NOMO-1 treated with dmso at 0.1 percent for 144 hours (cell line): ENCODE measurements around the gene LURAP1L.

Source experiments
- DNase-seq: peaks from one replicate; lab custom pipeline; 2025; ENCODE audit not compliant: unreplicated experiment; lab: John Stamatoyannopoulos, UW

LURAP1L gene, protein sequence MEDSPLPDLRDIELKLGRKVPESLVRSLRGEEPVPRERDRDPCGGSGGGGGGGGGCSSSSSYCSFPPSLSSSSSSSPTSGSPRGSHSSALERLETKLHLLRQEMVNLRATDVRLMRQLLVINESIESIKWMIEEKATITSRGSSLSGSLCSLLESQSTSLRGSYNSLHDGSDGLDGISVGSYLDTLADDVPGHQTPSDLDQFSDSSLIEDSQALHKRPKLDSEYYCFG

GRCh38 chr9:12774861-12775678 is at the start of gene LURAP1L:
Gene LURAP1L (plus strand): TSS chr9:12775020. CDS start chr9:12775716, 696 bp downstream.
- DNase-seq: no peak

DNA sequence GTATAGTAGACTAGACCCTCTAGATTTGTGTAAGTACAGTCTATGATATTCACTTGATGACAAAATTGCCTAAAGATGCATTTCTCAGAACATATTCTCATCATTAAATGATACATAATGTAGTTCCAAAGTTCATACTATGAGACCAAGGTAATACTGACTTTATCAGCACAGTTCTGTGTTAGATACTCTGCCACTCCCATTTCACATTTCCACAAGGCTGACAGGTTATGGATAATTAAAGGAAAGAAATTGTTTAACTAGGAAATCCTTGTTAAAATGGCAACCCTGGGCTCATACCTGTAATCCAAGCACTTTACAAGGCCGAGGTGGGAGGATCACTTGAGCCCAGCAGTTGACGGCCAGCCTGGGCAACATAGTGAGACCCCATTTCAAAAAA is 48.0 kb upstream of the LURAP1L start:
- DNase-seq: no peak

- no peak for DNase-seq
Measured at GRCh38 chr9:12730198-12730597, 44.6 kb upstream of the LURAP1L start.

GRCh38 chr9:12730927-12731326 is 43.9 kb upstream of the LURAP1L start:
- DNase-seq: no peak

DNA sequence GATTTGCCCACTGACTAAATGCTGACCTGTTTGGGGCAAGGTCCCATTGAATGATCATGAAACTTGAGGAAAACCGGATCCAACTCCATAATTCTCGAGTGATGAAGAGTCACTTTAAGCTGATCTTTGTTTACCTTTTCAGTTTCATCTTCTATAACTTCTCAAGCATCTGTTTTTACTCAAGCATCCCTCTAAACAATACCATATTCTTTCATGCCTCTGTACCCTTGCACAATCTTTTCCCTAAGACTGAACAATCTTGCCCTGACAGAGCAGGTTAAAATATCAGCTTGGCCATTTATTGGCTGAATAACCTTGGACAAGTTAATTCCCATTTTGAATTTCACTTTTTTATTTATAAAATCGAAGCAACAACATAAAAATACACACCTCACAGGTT is 41.8 kb upstream of the LURAP1L start:
- DNase-seq: no peak

DNA sequence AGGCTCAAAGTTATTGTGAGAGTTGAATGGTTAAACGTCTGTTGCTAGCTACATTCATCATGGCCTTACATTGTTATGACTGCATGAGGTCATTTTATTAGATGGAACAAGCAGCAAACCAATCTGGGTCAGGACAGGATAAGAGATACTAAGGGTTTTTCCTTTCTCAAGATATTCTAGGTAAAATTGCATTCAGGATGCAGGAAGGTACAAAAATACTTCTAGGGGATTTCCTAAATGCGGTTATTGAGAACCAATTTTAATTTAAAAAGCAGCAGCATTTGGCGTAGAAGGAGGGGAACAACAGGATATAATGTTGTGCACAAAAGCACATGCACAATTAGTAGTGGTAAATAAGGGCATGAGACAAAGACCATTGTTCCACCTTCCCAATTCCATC is 39.2 kb upstream of the LURAP1L start:
- DNase-seq: no peak

- DNase-seq: no peak
Measured at GRCh38 chr9:12737871-12738270, 36.9 kb upstream of the LURAP1L start.

DNA sequence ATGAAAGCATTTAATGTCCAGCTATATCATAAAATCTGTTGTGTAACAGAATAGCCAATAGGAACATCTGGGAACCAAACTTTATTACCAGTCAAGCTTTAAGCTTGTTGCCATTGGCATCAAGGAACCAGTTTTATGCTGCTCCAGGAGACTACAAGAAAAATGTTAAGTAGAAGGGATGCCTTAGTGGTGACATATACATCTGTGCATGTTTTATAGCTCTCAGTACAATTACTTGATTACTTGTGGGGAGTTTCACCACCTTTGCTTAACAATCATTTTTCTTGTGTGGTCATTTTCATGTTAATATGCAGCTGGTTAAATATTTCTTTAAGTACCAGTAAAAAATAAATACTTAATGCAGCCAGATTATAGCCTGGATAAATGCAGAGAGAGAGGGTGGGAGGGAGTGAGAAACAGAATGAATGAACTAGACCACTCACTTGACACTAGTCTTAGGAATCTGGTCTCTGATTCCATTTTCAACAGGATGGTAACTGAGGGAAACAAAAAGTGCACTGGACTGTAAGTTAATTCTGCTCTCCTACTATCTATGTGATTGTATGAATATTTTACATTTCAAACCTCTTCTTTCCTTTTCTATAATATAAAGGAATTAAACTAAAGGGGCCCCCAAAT is 35.7 kb upstream of the LURAP1L start:
- DNase-seq: no peak

DNA sequence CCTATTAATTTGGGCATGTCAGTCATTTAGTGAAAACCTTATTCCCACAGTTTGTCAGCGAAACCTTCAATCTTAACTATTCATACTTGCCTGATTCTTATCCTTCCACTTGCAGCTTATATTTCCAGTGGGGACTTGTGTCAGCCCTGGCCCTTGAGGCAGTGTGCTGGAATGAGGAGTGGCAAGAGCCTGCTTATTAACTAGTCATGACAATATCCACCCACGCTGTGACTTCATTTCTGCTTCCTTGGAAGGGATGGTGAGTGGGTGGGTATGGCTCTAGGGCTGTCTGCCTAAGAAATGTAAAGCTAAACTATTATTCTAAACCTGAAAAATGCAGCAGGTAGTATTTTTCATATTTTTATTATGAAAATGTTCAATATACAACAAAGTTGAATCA is 34.0 kb upstream of the LURAP1L start:
- DNase-seq: no peak

GRCh38 chr9:12748016-12748415 is 26.8 kb upstream of the LURAP1L start:
- no peak for DNase-seq

DNA sequence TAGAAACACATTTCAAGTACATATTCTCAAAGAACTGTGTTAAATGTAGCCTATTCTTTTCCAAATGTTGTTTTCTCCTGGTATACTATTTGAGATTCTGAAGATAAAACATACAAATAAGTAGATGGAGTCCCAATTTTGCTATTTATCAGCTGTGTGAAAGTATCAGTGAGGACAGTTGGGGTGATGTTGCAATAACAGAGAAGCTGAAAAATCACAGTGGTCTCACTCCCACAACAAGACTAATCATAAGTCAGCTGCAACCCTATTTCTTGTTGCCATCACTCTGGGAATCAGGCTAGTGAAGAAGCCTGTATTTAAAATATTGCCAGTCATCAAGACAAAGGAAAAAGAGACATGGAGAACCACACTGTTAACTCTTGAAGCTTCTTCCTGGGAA is 25.9 kb upstream of the LURAP1L start:
- no peak for DNase-seq

GRCh38 chr9:12753931-12754330 is 20.9 kb upstream of the LURAP1L start:
- DNase-seq: no peak

GRCh38 chr9:12759761-12760160 is 15.1 kb upstream of the LURAP1L start:
- DNase-seq: no peak

- no peak for DNase-seq
Measured at GRCh38 chr9:12760758-12761157, 14.1 kb upstream of the LURAP1L start.

DNA sequence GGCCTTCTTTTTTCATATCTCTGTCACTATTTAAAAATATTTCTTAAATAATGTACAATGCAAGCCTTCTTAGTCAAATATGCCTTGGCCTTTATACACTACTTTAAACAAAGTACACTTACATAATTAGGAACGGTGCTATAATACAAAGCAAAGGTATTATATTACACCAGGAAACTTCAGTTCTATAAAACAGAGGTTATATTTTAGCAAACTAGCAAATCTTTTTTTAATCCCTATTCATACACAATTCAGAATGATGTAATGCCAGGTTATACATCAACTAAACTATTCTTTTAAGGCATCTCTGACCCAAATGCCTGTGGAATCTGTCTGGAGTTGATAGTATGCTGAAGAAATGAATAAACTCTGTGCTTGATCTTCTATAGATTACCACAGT is 10.7 kb upstream of the LURAP1L start:
- DNase-seq: no peak

- no peak for DNase-seq
Measured at GRCh38 chr9:12765088-12765798, 9.6 kb upstream of the LURAP1L start.

DNA sequence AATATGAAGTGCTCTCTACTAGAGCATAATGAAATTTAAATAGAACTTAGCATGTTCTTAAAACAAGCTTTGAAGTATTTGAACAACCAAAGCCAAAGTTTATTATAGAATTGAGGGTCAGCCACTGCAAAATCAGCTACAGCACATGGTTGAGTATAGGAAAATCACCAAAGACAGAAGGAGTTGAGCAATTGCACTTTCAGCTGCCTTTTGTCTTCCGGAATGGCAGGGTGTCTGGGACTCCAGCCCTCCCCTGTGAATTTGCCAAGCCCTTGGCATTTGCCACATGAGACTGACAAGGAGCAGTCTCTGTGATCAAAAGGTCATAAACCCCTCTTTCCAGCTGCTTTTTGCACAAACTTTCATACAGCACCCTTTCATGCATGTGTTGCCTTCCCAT is 8.5 kb upstream of the LURAP1L start:
- no peak for DNase-seq

GRCh38 chr9:12770261-12770660 is 4.6 kb upstream of the LURAP1L start:
- no peak for DNase-seq

GRCh38 chr9:12771891-12772290 is 2.9 kb upstream of the LURAP1L start:
- DNase-seq: no peak

DNA sequence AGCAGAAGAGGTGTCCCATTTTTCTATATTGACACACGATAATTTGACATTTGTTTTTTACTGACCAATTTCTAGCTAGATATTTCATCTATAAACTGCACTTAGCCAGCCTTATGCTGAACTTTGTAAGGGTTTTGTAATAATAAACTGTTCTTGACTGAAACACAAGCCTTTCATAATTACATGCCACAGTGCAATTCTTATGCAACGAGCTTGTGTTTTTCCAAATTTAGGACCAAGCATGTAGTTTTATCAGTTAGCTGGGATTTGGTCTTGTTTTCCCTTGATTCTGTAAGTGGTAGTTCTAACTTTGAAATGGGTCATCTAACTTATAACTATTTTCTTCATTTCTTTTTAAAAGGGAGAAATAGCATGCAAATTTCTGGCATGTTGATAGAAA is 1.3 kb upstream of the LURAP1L start:
- DNase-seq: no peak

DNA sequence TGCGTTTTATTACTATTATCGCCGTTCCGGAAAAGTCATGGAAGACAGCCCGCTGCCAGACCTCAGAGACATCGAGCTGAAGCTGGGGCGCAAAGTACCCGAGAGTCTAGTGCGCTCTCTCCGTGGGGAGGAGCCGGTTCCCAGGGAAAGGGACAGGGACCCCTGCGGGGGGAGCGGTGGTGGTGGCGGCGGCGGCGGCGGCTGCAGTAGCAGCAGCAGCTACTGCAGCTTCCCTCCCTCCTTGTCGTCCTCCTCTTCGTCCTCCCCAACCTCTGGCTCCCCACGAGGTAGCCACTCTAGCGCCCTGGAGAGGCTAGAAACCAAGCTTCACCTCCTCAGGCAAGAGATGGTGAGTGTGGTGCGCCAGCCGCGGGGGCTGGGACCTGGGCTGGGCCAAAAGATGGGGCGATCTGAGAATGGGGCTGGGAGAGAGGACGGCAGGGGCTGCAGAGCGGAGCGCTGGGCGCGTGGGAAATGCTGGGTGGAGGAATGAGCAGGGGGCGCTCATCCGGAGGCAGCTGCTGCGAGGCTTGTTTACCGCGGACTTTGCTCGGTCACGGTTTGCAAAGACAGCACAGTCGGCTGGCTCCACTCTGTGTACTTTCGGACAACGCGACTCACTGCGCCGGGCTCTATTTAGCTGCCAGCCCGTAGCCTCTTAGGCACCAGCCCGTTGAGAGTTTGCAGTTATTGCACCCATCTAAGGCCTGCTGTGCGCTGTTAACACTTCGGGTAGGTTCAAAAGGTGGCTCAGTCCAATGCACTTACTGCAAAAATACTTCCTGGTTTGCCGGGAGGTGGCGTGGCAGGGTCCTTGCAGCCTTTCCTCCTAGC is 1.1 kb downstream of the LURAP1L start:
- peak; percentile 12 for DNase-seq
